GM18505 (cell line): ENCODE data around the gene EPHB1.

Experiments
- ATAC-seq: cut with Tn5 transposase; IDR thresholded peaks from one replicate; pipeline ENCODE4 v1.9.1; 2021; ENCODE audit not compliant: unreplicated experiment
- POLR2A ChIP-seq: IDR thresholded peaks from 4 replicates; pipeline ENCODE4 v1.6.1; 2011; ENCODE audit warnings: borderline replicate concordance; ENCODE audit not compliant: insufficient read depth, insufficient read length; ENCODE audit errors: extremely low read depth

EPHB1 gene

GRCh38 chr3:134804508-134805480, 9.7 kb downstream of the EPHB1 start:
- ATAC-seq = no peak
- no peak for TF ChIP-seq POLR2A

- no peak for TF ChIP-seq POLR2A
- ATAC-seq = no peak
Measured at GRCh38 chr3:134807189-134807588, 12.1 kb downstream of the EPHB1 start.

DNA sequence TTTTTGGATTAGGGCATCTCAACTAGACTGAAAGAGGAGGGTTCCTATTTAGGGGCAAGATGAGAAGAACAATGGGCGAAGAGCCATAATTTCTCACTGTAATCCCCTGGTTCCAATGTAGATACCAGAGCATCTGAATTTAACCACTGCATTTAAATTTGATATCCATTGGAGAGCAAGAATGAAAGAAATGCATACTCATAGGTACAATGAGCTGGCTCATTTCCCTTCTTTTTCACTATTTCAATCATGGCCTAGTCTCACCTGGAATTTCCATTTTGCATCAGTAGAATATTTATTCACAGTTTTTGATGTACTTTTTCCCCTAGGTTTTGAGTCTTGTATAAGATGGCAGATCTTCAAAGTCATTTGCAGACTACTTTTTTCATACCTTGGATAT, 13.8 kb downstream of the EPHB1 start:
- ATAC-seq = no peak
- no peak for TF ChIP-seq POLR2A

DNA sequence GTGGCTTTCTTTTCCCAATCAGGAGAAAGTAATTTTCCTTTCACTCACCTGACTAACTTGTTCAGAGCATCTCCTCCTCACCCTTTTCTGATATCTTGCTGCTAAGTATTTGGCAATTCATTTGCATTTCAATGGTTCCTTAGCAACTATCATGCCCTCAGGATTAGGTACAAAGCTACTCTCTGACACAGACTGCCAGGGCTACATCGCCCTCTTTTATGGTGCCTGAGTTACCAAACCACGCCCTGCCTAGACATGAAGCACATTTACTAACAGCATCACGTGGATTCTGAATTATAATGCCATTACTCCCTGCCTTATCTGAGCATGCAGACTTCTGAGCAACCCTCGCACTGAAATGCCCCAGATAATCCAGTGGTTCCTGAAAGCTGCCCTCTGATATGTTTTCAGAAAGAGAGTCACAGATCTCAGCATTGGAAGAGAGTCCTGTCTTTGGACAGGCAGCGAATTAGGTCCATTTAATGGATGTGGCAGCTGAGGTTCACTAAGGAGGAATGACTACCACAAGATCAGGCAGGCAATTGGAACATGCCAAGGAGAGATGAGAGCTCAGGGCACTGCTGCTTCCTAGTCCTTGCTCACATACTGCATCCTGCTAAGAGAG, 14.5 kb downstream of the EPHB1 start:
- TF ChIP-seq POLR2A = no peak
- no peak for ATAC-seq

DNA sequence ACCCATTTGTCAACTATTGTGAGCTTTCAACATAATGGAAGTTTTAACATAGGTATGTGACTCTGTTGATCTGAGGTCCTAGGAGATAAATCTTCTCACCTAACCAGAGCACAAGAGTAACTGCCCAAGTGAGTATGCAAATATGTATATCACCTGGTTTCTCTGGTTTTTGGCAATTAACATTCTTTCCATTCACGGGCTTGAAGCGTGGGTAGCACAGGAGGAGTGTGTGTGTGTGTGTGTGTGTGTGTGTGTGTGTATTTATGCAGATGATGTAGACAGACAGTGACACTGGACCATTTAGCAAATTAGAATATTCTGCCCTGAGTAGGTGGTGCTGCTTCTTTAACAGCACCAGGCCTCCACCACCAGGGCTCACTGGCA, 15.0 kb downstream of the EPHB1 start:
- no peak for TF ChIP-seq POLR2A
- no peak for ATAC-seq

DNA sequence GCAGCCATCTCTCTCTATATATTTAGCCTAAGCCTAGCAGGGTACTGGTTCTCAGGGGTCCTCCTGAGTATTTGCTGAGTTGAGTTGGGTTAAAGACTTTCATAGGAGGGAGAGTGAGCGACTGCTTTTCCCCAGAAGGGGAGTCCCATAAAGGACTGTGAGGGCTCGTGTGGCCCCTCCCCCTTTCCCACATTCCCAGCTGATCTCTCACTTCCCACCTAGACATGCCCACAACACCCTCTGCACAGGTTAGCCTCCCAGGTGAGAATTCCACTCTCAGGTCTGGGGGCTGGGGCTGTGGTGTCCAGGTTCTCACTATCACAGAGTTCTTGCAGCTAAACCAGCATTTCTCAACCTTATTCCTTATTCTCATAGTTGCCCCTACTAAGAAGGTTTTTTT, 15.8 kb downstream of the EPHB1 start:
- no peak for ATAC-seq
- no peak for TF ChIP-seq POLR2A

DNA sequence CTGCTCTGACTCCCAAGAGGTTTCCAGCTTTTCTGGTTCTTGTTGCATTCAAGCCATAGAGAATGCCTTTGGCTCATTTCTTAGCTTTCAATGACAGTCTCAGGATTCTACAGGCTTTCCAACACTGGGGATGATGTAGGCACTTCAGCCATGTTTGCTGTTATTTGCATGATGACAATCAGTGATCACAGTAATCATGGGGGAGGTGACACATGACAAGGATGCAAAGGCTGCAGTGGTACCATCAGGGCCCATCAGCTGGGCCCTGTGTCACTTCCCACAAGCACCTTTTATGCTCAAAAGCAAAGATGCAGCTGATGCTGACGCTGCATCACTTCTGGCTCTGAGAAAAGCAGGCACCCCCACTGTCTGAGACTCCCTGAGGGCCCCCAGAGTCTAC, 18.6 kb downstream of the EPHB1 start:
- TF ChIP-seq POLR2A = no peak

DNA sequence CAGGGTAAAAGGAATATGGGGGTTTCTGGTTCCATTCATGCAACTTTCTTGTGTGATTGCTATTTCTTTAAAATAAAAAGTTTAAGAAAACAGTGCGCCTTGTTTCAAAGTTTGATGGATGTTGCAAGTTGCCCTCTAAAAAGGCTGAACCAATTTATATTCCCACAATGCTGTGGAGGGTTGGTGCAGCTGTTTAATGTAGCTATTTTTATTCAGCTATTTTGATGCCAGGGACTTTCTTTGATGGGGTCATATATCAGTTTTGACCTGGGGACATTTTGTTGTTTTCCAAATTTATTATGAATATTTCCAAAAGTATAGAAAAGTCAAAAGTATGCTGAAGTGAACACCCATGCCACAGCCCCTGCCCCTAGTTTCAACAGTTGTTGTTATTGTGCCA, 20.5 kb downstream of the EPHB1 start:
- ATAC-seq = no peak
- no peak for TF ChIP-seq POLR2A

More for the DNA sequence above, 18.6 kb downstream of the EPHB1 start:
- ATAC-seq = no peak

DNA sequence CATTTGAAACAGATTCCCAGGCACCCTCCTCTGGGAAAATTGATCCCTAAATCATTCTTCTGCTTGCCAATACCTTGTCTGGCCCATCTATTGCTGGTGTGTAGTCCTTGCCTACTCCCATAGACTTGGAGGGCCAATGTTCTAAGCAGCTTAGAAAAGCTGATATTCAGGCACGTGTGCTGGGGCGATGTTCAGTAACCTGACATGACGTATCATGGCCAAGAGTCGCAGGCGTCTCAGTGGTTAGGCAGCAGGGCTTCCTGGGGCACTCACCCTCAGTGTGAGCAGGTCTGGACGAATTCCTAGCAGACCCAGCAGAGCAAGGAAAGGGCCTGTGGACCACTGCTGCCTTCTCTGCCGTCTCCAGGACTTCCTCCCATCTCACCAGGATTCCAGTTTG, 21.6 kb downstream of the EPHB1 start:
- no peak for TF ChIP-seq POLR2A
- no peak for ATAC-seq

GRCh38 chr3:134817297-134817696, 22.2 kb downstream of the EPHB1 start:
- no peak for TF ChIP-seq POLR2A
- no peak for ATAC-seq

DNA sequence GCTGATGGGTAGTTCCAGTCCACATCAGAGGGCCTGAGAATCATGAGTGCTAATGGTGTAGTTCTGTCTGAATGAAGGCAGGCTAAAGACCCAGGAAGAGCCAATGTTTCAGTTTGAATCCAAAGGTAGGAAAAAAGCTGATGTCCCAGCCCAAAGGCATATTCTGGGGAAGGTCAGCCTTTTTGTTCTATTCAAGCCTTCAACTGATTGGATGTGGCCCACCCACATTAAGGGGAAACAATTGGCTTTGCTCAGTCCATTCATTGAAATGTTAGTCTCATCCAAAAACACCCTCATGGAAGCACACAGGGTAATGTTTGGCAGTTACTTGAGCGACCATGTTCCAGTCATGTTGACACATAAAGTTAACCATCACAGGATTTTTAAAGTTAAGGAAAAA, 25.9 kb downstream of the EPHB1 start:
- TF ChIP-seq POLR2A = no peak
- no peak for ATAC-seq

- TF ChIP-seq POLR2A = no peak
- ATAC-seq = no peak
Measured at GRCh38 chr3:134822090-134822489, 27.0 kb downstream of the EPHB1 start.

DNA sequence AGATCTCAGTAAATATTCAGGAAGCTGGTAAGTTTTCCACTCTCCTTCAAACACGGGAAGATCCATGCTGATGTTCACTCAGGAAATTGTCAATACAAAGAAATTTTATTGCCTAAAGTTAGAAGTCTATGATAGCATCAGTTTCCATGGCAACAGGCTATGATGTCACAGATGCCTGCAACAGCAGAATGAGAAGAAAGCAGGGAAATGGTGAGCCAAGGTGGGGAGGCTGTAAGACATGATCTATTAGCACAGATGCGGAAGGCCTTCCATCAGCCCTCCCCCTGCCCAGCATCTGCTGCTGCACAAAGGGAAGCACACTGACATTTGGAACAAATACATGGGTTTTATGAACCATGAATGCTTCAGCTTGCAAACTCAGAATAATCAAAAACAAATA, 28.6 kb downstream of the EPHB1 start:
- ATAC-seq = no peak
- TF ChIP-seq POLR2A = no peak

- ATAC-seq = no peak
- TF ChIP-seq POLR2A = no peak
Measured at GRCh38 chr3:134824791-134825190, 29.7 kb downstream of the EPHB1 start.
